LNCaP clone FGC (cell line): ENCODE results near the gene CTBP1.

Source experiments
- DNase-seq: peaks from one replicate; pipeline ENCODE4 v3.0.0-alpha.2; 2011; ENCODE audit warnings: low read depth
- H3K4me3 ChIP-seq: 2 replicates; pipeline ENCODE4 v1.5.1; 2011; ENCODE audit warnings: mild to moderate bottlenecking, low read depth, low read length, control low read depth
- CTCF ChIP-seq: IDR thresholded peaks from 2 replicates; pipeline ENCODE4 v1.5.1; 2012; ENCODE audit warnings: mild to moderate bottlenecking; ENCODE audit not compliant: control insufficient read depth, insufficient read depth; ENCODE audit errors: extremely low read depth

Gene CTBP1

GRCh38 chr4:1258457-1258856 is 9.5 kb upstream of the CTBP1 start:
- DNase-seq = no peak
- no peak for TF ChIP-seq CTCF
- H3K4me3 ChIP-seq = no peak overlapping the region

GRCh38 chr4:1255699-1256098 is 6.8 kb upstream of the CTBP1 start:
- DNase-seq = no peak
- H3K4me3 ChIP-seq = no peak overlapping the region
- TF ChIP-seq CTCF = no peak

GRCh38 chr4:1255151-1255550 is 6.2 kb upstream of the CTBP1 start:
- DNase-seq = no peak
- no peak for TF ChIP-seq CTCF
- H3K4me3 ChIP-seq = no peak overlapping the region

- H3K4me3 ChIP-seq = no peak overlapping the region
- no peak for DNase-seq
- TF ChIP-seq CTCF = no peak
These were observed 4.9 kb upstream of the CTBP1 start for GRCh38 chr4:1253831-1254230.

GRCh38 chr4:1252928-1253492 is 4.1 kb upstream of the CTBP1 start:
- no peak for DNase-seq
- no peak for TF ChIP-seq CTCF
- H3K4me3 ChIP-seq = no peak overlapping the region

- H3K4me3 ChIP-seq = no peak overlapping the region
- DNase-seq = no peak
These were observed 2.8 kb upstream of the CTBP1 start for GRCh38 chr4:1251773-1252066.

More at GRCh38 chr4:1251773-1252066, 2.8 kb upstream of the CTBP1 start:
- TF ChIP-seq CTCF = no peak
